Liver (tissue), 9 donors: ENCODE results near the gene C12orf60. TPM values are rescaled to one million over a fixed set of nuclear protein-coding genes. Genes with fewer than 3 reads are reported as not detected.

ENCODE experiments used
- DNase-seq: peaks from one replicate; pipeline ENCODE4 v3.0.0-alpha.2; 2017; ENCODE audit warnings: low spot score
- H3K27ac ChIP-seq, 2 donors: one replicate each; pipeline ENCODE4 v1.7.0; 2013; ENCODE audit warnings: inconsistent platforms in 2 of 2, low read length in 2 of 2, control low read depth in 1 of 2, low read depth in 1 of 2, mild to moderate bottlenecking in 1 of 2
- H3K27me3 ChIP-seq, 4 donors: one replicate each; pipeline versions ENCODE4 v1.6.1 to v1.7.0; 2013; ENCODE audit warnings: low read length in 3 of 4, inconsistent platforms in 1 of 4, mild to moderate bottlenecking in 1 of 4, moderate library complexity in 1 of 4; ENCODE audit not compliant: control insufficient read depth in 4 of 4, insufficient read depth in 4 of 4
- H3K36me3 ChIP-seq, 4 donors: one replicate each; pipeline versions ENCODE4 v1.6.1 to v1.7.0; 2013; ENCODE audit warnings: low read length in 3 of 4, mild to moderate bottlenecking in 3 of 4, low read depth in 1 of 4, moderate library complexity in 1 of 4; ENCODE audit not compliant: control insufficient read depth in 4 of 4, insufficient read depth in 3 of 4
- H3K4me1 ChIP-seq, 4 donors: one replicate each; pipeline versions ENCODE4 v1.6.1 to v1.7.0; 2013; ENCODE audit warnings: low read length in 3 of 4, mild to moderate bottlenecking in 3 of 4, moderate library complexity in 1 of 4; ENCODE audit not compliant: control insufficient read depth in 4 of 4, insufficient read depth in 4 of 4
- H3K4me3 ChIP-seq, 3 donors: one replicate each; pipeline versions ENCODE4 v1.6.1 to v1.7.0; 2013; ENCODE audit warnings: low read length in 3 of 3, control low read depth in 1 of 3, low read depth in 1 of 3, mild to moderate bottlenecking in 1 of 3
- H3K9ac ChIP-seq, 2 donors: one replicate each; pipeline ENCODE4 v1.7.0; 2013; ENCODE audit warnings: low read length in 2 of 2, mild to moderate bottlenecking in 2 of 2, moderate library complexity in 2 of 2, control low read depth in 1 of 2, low read depth in 1 of 2
- H3K9me3 ChIP-seq, 4 donors: one replicate each; pipeline versions ENCODE4 v1.6.1 to v1.7.0; 2013; ENCODE audit warnings: low read length in 3 of 4; ENCODE audit not compliant: control insufficient read depth in 4 of 4
- ATF3 ChIP-seq: IDR thresholded peaks from 2 replicates; pipeline ENCODE4 v1.6.1; 2016; ENCODE audit warnings: antibody characterized with exemption
- CTCF ChIP-seq: fragments of 150-350 bp; IDR thresholded peaks from 2 replicates; pipeline ENCODE4 v1.5.1; 2017; ENCODE audit warnings: improper control_type of control experiment, low read depth, low read length; ENCODE audit not compliant: missing input control
- EGR1 ChIP-seq, 2 donors: IDR thresholded peaks; 2 replicates each; pipeline ENCODE4 v1.6.1; 2016 to 2018; ENCODE audit warnings: antibody characterized with exemption in 2 of 2, low read depth in 2 of 2
- FOXA2 ChIP-seq: IDR thresholded peaks from 2 replicates; pipeline ENCODE4 v1.6.1; 2016; ENCODE audit warnings: antibody characterized with exemption
- GABPA ChIP-seq, 2 donors: IDR thresholded peaks in 1 of 2; conservative IDR thresholded peaks in 1 of 2; 2 replicates each; pipeline ENCODE4 v1.6.1; 2016; ENCODE audit warnings: antibody characterized with exemption in 2 of 2, mild to moderate bottlenecking in 1 of 2, moderate library complexity in 1 of 2
- HNF4A ChIP-seq, 2 donors: conservative IDR thresholded peaks; 2 replicates each; pipeline ENCODE4 v1.6.1; 2016; ENCODE audit warnings: antibody characterized with exemption in 2 of 2, mild to moderate bottlenecking in 2 of 2
- HNF4G ChIP-seq: IDR thresholded peaks from 2 replicates; pipeline ENCODE4 v1.6.1; 2016; ENCODE audit warnings: antibody characterized with exemption
- JUND ChIP-seq, 2 donors: IDR thresholded peaks; 2 replicates each; pipeline ENCODE4 v1.6.1; 2016; ENCODE audit warnings: antibody characterized with exemption in 2 of 2
- MAX ChIP-seq: IDR thresholded peaks from 2 replicates; pipeline ENCODE4 v1.6.1; 2016; ENCODE audit warnings: antibody characterized with exemption
- NR2F2 ChIP-seq: IDR thresholded peaks from 2 replicates; pipeline ENCODE4 v1.6.1; 2016; ENCODE audit warnings: antibody characterized with exemption
- RAD21 ChIP-seq, 2 donors: IDR thresholded peaks; 2 replicates each; pipeline ENCODE4 v1.6.1; 2016; ENCODE audit warnings: antibody characterized with exemption in 2 of 2, mild to moderate bottlenecking in 2 of 2
- REST ChIP-seq: IDR thresholded peaks from 2 replicates; pipeline ENCODE4 v1.6.1; 2016; ENCODE audit warnings: antibody characterized with exemption, mild to moderate bottlenecking
- RXRA ChIP-seq, 2 donors: IDR thresholded peaks; 2 replicates each; pipeline ENCODE4 v1.6.1; 2017 to 2018; ENCODE audit warnings: antibody characterized with exemption in 2 of 2, mild to moderate bottlenecking in 1 of 2
- SP1 ChIP-seq: IDR thresholded peaks from 2 replicates; pipeline ENCODE4 v1.6.1; 2018; ENCODE audit warnings: antibody characterized with exemption, mild to moderate bottlenecking
- TAF1 ChIP-seq: conservative IDR thresholded peaks from 2 replicates; pipeline ENCODE4 v1.6.1; 2016; ENCODE audit warnings: antibody characterized with exemption, mild to moderate bottlenecking
- YY1 ChIP-seq: IDR thresholded peaks from 2 replicates; pipeline ENCODE4 v1.6.1; 2016; ENCODE audit warnings: antibody characterized with exemption, mild to moderate bottlenecking
- ZBTB33 ChIP-seq: IDR thresholded peaks from 2 replicates; pipeline ENCODE4 v1.6.1; 2016; ENCODE audit warnings: antibody characterized with exemption
- WGBS: extraction: QIAGEN DNeasy Blood & Tissue Kit; methylation state at CpG from one replicate; pipeline ENCODE4 v1.1.7; 2013; 5-methylcytosine and 5-hydroxymethylcytosine counted together
- polyA plus RNA-seq, 2 donors: library from polyadenylated mRNA; stranded (reverse) in 1 of 2; unstranded in 1 of 2; fragments of 200-250 nt in 1 of 2; fragments of >200 nt in 1 of 2; fragmentation: Nextera tagmentation in 1 of 2; extraction: Ambion mirVana in 1 of 2; gene quantifications; one replicate each; pipeline versions ENCODE4 v1.2.1 to v1.2.3, GENCODE V29; 2013 to 2015
- total RNA-seq, 2 donors: library from RNA; depleted of rRNA; stranded (reverse); fragments of >200 nt; gene quantifications; one replicate each; pipeline ENCODE4 v1.2.3, GENCODE V29; 2014
- donor health status: healthy.
- donor health status: healthy.
- donor health status: healthy.
- donor health status: healthy.
- donor health status: healthy.

C12orf60 gene
- total and polyA plus RNA-seq, 4 donors, result 0.50 to 1.9 (median 1.0) TPM

GRCh38 chr12:14776236-14776961 is 27.1 kb upstream of the C12orf60 start:
- Histone ChIP-seq H3K9me3 (no peaks in the 10 kb centered on the region), H3K36me3 (no peaks in the 10 kb centered on the region), H3K27me3 (no peaks in the 10 kb centered on the region), H3K4me3 (no peak overlapping the region), H3K4me1 (peaks cover 0 to 21% (median 3%) of the 10 kb centered on the region in 4 donors), H3K27ac (peak overlapping the region in 1 of 2 donors; percentile 19), H3K9ac (no peak overlapping the region)
- TF ChIP-seq RAD21 (IDR thresholded peaks at IDR 0.05) (peak in 1 of 2 donors; percentile 30), FOXA2 (no peak), CTCF (peak; percentile 10), JUND (IDR thresholded peaks at IDR 0.05) (no peak), YY1 (no peak), NR2F2 (no peak), RXRA (IDR thresholded peaks at IDR 0.05) (no peak), REST (no peak)
- DNase-seq, result no peak
- 70% methylated on average over 5 of the region's 5 CpGs for WGBS

- 41% methylated on average over 3 of the region's 3 CpGs for WGBS
- no peaks in the 10 kb centered on the region for H3K9me3 ChIP-seq
- H3K4me1 ChIP-seq, result peaks cover 0 to 21% (median 3%) of the 10 kb centered on the region in 4 donors
- no peak overlapping the region for H3K27ac ChIP-seq
- H3K36me3 ChIP-seq, result no peaks in the 10 kb centered on the region
- no peak overlapping the region for H3K4me3 ChIP-seq
- DNase-seq, result no peak
- H3K27me3 ChIP-seq, result no peaks in the 10 kb centered on the region
- no peak overlapping the region for H3K9ac ChIP-seq
- TF ChIP-seq GABPA (IDR thresholded peaks at IDR 0.05 in 1 of 2, conservative IDR thresholded peaks at IDR 0.05 in 1 of 2) (no peak), ZBTB33 (no peak), CTCF (no peak), REST (no peak), YY1 (no peak), SP1 (no peak), HNF4A (conservative IDR thresholded peaks at IDR 0.05) (no peak), HNF4G (no peak), FOXA2 (no peak), NR2F2 (no peak), TAF1 (no peak), RXRA (IDR thresholded peaks at IDR 0.05) (no peak), MAX (no peak), EGR1 (IDR thresholded peaks at IDR 0.05; ENCODE audit: low read depth in 2 of 2) (no peak), JUND (IDR thresholded peaks at IDR 0.05) (no peak), ATF3 (no peak)
Observed at GRCh38 chr12:14777271-14777670, 26.2 kb upstream of the C12orf60 start.
